ENCODE results near the gene SAMD4B.

The SAMD4B gene

DNA sequence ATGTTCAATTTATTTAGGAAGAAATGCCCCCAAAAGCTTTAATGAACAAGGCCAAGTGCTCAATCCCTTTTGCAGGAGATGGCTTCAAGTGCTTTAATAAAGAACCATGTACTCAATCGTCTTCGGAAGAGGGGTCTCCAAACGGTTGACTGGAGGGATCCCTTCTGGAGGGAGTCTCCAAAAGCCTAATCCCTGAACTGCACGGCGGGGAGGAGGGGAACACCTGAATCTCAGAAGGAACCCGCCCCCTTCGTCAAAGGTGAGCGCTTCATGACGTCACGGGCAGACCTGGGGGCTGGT lies 48.2 kb downstream of the SAMD4B start:
- TF ChIP-seq, protein P1, sequence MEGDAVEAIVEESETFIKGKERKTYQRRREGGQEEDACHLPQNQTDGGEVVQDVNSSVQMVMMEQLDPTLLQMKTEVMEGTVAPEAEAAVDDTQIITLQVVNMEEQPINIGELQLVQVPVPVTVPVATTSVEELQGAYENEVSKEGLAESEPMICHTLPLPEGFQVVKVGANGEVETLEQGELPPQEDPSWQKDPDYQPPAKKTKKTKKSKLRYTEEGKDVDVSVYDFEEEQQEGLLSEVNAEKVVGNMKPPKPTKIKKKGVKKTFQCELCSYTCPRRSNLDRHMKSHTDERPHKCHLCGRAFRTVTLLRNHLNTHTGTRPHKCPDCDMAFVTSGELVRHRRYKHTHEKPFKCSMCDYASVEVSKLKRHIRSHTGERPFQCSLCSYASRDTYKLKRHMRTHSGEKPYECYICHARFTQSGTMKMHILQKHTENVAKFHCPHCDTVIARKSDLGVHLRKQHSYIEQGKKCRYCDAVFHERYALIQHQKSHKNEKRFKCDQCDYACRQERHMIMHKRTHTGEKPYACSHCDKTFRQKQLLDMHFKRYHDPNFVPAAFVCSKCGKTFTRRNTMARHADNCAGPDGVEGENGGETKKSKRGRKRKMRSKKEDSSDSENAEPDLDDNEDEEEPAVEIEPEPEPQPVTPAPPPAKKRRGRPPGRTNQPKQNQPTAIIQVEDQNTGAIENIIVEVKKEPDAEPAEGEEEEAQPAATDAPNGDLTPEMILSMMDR (IDR thresholded peaks at IDR 0.05; ENCODE audit: low read depth, low read length) = no peak
- no peak for DNase-seq (ENCODE audit: extremely low read depth, low read depth)

DNA sequence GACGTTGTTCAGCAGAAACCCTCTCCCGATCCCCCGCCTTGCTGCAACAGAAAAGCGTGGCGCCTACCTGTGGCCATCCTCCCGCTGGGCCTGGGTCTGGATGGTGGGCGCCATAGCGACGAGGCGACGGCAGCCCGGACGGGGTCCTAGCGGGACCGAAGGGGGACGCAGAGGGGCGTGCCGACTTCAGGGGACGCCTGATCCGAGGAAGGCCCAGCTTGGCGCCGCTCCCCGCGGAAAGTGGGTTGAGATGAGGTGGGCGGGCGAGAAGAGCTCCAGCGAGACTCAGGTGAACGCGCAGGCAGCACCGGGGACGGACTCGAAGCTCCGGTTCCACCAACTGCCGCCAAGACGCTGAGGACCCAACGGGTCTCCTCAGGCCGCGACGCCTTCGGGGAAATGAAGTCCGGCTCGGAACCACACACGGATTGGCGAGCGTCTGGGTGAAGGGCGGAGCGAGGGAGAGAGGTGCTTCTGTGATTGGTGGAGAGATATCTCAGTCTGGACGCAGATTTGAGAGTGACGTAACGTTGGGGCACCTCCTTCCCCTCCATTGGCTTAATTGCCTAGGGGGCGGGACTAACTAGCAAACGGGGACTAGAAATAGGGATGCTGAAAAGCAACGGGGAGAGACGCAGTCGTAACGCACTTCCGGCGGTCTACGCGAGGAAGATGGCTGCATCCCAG lies 48.7 kb downstream of the SAMD4B start, which contains the start of the genes MED29 and PAF1:
TSS of gene MED29 (plus strand) at position 628 of the 687 bp plus-strand sequence. CDS start at position 673, 45 bp downstream.
TSS of gene PAF1 (minus strand) at position 356 of the 687 bp plus-strand sequence. CDS start at position 114, 242 bp downstream.
- TF ChIP-seq, protein P1 (IDR thresholded peaks at IDR 0.05; ENCODE audit: low read depth, low read length) = no peak
- peak; percentile 99 for DNase-seq (ENCODE audit: extremely low read depth, low read depth)

DNA sequence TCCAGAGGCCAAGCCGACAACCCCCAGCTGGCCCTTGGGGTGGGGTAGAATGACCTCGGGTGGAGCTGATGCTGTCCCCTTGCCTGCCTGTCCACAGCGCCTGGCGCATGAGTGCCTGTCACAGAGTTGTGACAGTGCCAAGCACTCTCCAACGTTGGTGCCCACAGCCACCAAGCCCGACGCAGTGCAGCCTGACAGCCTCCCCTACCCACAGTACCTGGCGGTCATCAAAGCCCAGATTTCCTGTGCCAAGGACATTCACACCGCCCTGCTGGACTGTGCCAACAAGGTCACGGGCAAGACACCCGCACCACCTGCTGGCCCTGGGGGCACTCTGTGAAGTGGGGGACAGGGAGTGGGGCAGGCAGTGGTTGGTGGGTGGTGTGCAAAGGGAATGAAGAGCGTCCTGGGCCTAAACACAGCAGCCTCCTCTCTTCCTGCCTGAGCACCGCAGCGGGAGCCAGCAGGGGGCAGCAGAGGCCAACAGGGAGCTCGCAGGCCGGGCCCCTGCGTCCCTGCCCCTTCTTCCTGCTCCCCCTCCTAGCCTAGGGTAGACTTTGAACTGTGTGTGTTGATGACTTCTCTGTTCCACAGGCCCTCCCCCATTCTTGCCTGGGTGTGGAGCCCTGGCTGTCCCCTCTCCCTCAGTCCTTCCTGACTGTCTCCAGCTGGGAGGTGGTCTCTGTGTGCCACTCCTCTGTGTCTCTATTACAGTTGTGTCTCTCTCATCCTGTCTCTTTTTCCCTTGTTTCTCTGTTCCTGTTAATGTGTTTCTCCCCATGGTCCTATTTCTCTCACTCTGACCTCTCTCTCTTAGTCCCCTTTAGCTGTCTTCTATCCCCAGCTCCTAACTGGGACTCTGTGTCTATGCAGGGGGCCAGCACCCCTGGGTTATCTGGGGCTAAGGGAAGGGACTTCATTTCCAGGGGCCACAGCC lies 55.4 kb downstream of the SAMD4B start:
- no peak for DNase-seq (ENCODE audit: extremely low read depth, low read depth)
- TF ChIP-seq, protein P1 (IDR thresholded peaks at IDR 0.05; ENCODE audit: low read depth, low read length) = peak; percentile 96

DNA sequence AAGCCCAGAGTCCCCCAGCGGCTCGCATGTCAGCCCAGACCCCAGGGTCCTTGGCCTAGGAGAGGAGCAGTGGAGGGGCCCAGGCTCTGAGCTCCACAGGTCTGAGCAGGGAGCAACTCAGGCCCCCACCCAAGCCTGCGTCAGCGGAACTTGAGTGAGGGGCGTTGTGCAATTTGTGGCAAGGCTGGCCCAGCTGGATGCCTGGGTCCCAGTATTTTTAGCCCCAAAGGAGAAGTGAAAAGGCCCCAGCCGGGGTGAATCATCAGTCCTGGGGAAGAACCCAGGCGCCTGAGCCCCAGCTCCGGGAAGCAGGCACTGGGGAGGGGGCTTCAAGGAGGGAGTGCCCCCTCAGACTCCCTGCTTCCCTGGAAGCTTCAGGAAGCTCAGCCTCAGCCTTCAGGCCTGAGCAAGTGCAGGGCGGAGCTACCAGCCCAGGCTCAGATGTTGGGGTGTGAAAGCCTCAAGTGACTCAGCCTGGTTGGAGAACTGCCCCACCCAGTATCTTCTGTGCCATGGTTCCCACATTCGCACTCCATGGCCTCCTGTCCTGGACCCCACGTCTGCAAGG lies 56.2 kb downstream of the SAMD4B start:
- DNase-seq (ENCODE audit: extremely low read depth, low read depth) = peak; percentile 81
- TF ChIP-seq, protein P1 (IDR thresholded peaks at IDR 0.05; ENCODE audit: low read depth, low read length) = no peak

DNA sequence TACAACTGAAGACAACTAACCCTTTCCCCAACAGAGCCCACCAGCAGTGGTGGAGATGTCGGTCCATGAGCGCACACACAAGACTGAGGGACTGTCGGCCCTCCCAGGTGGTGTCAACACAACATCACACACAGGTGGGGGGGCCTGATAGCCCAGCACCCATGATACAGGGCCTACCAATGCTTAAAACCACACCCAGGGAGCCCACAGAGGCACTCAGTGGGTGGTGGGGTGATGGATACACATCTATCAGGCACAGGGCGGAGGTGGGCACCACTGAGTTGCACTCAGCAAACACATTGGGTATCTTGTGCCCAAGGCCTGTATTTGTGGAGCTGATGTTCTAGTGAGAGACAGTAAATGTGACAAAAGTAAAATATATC lies 57.4 kb downstream of the SAMD4B start:
- no peak for DNase-seq (ENCODE audit: extremely low read depth, low read depth)
- TF ChIP-seq, protein P1 (IDR thresholded peaks at IDR 0.05; ENCODE audit: low read depth, low read length) = no peak

DNA sequence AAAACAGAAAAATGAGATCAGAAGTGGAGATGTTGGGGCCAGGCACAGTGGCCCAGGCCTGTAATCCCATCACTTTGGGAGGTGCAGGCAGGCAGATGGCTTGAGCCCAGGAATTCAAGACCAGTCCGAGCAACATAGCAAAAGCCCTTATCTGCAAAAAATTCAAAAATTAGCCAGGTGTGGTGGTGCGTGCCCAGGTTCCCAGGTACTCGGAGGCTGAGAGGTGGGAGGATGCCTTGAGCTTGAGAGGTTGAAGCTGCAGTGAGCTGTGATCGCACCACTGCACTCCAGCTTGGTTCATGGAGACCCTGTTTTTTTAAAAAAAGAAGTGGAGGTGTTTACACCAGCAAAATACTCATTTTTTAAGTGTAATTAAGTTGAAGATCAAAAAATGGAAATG lies 57.8 kb downstream of the SAMD4B start:
- TF ChIP-seq, protein P1 (IDR thresholded peaks at IDR 0.05; ENCODE audit: low read depth, low read length) = no peak
- DNase-seq (ENCODE audit: extremely low read depth, low read depth) = no peak
